ENCODE measurements around the gene APOBEC2.
A peak's percentile ranks its signal among the peaks of the same experiment; 100 is the strongest.

Gene APOBEC2

GRCh38 chr6:41066867-41067304 is 13.9 kb downstream of the APOBEC2 start:
- DNase-seq (ENCODE audit: low read depth, low spot score), result peak; percentile 57
- POLR2A ChIA-PET, result no interaction called here
- H3K4me3 ChIP-seq (ENCODE audit: low read depth, low read length), result no peak overlapping the region
- CTCF ChIA-PET, result interaction anchor here (0.8 to 4.7 kb wide), 9 partner anchors 11 to 172 kb away, joined by 3 to 35 read pairs (median 5); partner anchors contain the start of gene UNC5CL
- TF ChIP-seq, protein P1, sequence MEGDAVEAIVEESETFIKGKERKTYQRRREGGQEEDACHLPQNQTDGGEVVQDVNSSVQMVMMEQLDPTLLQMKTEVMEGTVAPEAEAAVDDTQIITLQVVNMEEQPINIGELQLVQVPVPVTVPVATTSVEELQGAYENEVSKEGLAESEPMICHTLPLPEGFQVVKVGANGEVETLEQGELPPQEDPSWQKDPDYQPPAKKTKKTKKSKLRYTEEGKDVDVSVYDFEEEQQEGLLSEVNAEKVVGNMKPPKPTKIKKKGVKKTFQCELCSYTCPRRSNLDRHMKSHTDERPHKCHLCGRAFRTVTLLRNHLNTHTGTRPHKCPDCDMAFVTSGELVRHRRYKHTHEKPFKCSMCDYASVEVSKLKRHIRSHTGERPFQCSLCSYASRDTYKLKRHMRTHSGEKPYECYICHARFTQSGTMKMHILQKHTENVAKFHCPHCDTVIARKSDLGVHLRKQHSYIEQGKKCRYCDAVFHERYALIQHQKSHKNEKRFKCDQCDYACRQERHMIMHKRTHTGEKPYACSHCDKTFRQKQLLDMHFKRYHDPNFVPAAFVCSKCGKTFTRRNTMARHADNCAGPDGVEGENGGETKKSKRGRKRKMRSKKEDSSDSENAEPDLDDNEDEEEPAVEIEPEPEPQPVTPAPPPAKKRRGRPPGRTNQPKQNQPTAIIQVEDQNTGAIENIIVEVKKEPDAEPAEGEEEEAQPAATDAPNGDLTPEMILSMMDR (IDR thresholded peaks at IDR 0.05; ENCODE audit: insufficient read depth, low read length, missing control alignments), result peak; percentile 58

- ChIA-PET POLR2A (no interaction called here), CTCF (interaction anchor here (1.0 to 4.7 kb wide), 4 partner anchors 12 to 177 kb away, joined by 3 to 37 read pairs (median 20); no protein-coding TSS in a partner anchor)
- TF ChIP-seq, protein P1 (IDR thresholded peaks at IDR 0.05; ENCODE audit: insufficient read depth, low read length, missing control alignments), result no peak
- no peak for DNase-seq (ENCODE audit: low read depth, low spot score)
- peak overlapping the region; percentile 93 for H3K4me3 ChIP-seq (ENCODE audit: low read depth, low read length)
These were observed 18.5 kb downstream of the APOBEC2 start for GRCh38 chr6:41071501-41071922.

- peak; percentile 97 for DNase-seq (ENCODE audit: low read depth, low spot score)
- TF ChIP-seq, protein P1 (IDR thresholded peaks at IDR 0.05; ENCODE audit: insufficient read depth, low read length, missing control alignments), result no peak
- POLR2A ChIA-PET, result interaction anchor here (0.7 to 0.9 kb wide), 4 partner anchors 11 to 1143 kb away, joined by 3 read pairs; no protein-coding TSS in a partner anchor
- peak within 1 kb of the TSS; percentile 93 for H3K4me3 ChIP-seq (ENCODE audit: low read depth, low read length)
- CTCF ChIA-PET, result interaction anchor here (0.7 to 4.2 kb wide), 8 partner anchors 12 to 247 kb away, joined by 3 to 37 read pairs (median 4); no protein-coding TSS in a partner anchor
These were observed 19.2 kb downstream of the APOBEC2 start, which contains the start of gene OARD1 for GRCh38 chr6:41071923-41072835. Gene OARD1 (minus strand): TSS chr6:41072356. CDS start chr6:41071634, 722 bp downstream.

DNA sequence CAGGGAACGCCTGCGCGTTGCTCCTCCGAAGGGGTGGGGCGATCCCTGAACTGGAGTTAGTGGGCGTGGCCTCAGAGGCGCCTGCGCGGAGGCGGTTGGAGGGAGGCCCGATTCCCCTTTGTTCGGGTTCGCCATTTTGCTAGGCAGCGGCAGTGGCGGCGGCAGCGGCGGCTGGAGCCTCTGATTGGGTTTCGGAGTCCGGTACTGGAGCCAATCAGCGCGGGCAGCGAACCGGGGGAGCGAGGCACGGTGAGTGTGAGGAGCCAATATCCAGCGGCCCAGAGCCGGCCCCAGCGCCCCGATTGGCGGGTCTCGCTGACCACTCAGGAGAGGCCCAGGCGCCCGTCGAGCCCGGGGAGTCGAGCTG is 19.8 kb downstream of the APOBEC2 start, which contains the start of gene NFYA:
Gene NFYA, plus strand, starts transcription at position 139 of the 367 bp plus-strand sequence. CDS start 6,116 bp downstream, outside the sequence.
- ChIA-PET CTCF (interaction anchor here (0.7 to 1.1 kb wide), 5 partner anchors 15 to 247 kb away, joined by 3 to 4 read pairs (median 3); no protein-coding TSS in a partner anchor), POLR2A (interaction anchor here (0.8 to 0.9 kb wide), 3 partner anchors 10 to 17 kb away, joined by 3 read pairs; no protein-coding TSS in a partner anchor)
- no peak for DNase-seq (ENCODE audit: low read depth, low spot score)
- TF ChIP-seq, protein P1 (IDR thresholded peaks at IDR 0.05; ENCODE audit: insufficient read depth, low read length, missing control alignments), result no peak
- H3K4me3 ChIP-seq (ENCODE audit: low read depth, low read length), result peak within 1 kb of the TSS; percentile 93

- CTCF ChIA-PET, result interaction anchor here (0.7 to 1.1 kb wide), 3 partner anchors 21 to 246 kb away, joined by 3 to 4 read pairs (median 3); no protein-coding TSS in a partner anchor
- no peak for DNase-seq (ENCODE audit: low read depth, low spot score)
- TF ChIP-seq, protein P1 (IDR thresholded peaks at IDR 0.05; ENCODE audit: insufficient read depth, low read length, missing control alignments), result peak; percentile 23
- H3K4me3 ChIP-seq (ENCODE audit: low read depth, low read length), result peak overlapping the region; percentile 93
- POLR2A ChIA-PET, result interaction anchor here (0.9 kb wide), 1 partner anchor 18 kb away, joined by 3 read pairs; no protein-coding TSS in a partner anchor
These were observed 20.4 kb downstream of the APOBEC2 start for GRCh38 chr6:41073203-41073967.
